ENCODE measurements around the gene SIRT4.
A peak's percentile ranks its signal among the peaks of the same experiment; 100 is the strongest.

The SIRT4 gene

DNA sequence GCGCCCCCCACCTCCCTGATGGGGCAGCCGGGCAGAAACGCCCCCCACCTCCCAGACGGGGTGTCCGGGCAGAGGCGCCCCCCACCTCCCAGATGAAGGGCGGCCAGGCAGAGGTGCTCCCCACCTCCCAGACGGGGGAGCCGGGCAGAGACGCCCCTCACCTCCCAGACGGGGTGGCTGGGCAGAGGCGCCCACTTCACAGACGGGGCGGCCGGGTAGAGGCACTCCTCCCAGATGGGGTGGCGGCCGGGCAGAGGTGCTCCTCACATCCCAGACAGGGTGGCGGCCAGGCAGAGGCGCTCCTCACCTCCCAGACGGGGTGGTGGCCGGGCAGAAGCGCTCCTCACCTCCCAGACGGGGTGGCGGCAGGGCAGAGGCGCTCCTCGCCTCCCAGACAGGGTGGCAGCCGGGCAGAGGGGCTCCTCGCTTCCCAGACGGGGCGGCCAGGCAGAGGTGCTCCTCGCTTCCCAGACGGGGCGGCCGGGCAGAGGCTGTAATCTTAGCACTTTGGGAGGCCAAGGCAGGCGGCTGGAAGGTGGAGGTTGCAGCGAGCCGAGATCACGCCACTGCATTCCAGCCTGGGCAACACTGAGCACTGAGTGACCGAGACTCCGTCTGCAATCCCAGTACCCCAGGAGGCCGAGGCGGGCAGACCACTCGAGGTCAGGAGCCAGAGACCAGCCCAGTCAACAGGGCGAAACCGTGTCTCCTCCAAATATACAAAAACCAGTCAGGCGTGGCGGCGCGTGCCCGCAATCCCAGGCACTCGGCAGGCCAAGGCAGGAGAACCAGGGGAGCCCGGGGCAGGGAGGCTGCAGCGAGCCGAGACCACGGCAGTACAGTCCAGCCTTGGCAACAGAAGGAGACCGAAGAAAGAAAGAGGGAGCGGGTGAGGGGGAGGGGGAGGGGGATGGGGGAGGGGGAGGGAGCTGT is 23.7 kb upstream of the SIRT4 start:
- DNase-seq (ENCODE audit: low read depth, low spot score), result no peak

- no peak for DNase-seq (ENCODE audit: low read depth, low spot score)
Measured at GRCh38 chr12:120283318-120283717, 18.8 kb upstream of the SIRT4 start.

- DNase-seq (ENCODE audit: low read depth, low spot score), result no peak
Measured at GRCh38 chr12:120284381-120284780, 17.7 kb upstream of the SIRT4 start.

- no peak for DNase-seq (ENCODE audit: low read depth, low spot score)
Measured at GRCh38 chr12:120286768-120287490, 15.2 kb upstream of the SIRT4 start.

DNA sequence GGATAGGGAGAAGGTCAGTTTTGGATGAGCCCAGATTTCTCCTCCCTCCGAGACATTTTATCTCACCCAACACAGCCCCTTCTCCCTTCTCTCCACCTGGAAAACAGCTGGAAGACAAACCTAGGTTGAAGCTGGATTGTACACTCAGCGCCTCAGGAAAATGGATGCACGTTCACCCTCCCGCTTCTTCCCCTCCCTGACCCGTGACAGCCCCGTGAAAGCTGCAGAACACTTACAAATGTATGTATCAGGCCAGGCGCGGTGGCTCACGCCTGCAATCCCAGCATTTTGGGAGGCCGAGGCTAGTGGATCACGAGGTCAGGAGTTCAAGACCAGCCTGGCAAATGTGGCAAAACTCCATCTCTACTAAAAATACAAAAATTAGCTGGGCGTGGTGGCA is 14.6 kb upstream of the SIRT4 start:
- DNase-seq (ENCODE audit: low read depth, low spot score), result no peak

DNA sequence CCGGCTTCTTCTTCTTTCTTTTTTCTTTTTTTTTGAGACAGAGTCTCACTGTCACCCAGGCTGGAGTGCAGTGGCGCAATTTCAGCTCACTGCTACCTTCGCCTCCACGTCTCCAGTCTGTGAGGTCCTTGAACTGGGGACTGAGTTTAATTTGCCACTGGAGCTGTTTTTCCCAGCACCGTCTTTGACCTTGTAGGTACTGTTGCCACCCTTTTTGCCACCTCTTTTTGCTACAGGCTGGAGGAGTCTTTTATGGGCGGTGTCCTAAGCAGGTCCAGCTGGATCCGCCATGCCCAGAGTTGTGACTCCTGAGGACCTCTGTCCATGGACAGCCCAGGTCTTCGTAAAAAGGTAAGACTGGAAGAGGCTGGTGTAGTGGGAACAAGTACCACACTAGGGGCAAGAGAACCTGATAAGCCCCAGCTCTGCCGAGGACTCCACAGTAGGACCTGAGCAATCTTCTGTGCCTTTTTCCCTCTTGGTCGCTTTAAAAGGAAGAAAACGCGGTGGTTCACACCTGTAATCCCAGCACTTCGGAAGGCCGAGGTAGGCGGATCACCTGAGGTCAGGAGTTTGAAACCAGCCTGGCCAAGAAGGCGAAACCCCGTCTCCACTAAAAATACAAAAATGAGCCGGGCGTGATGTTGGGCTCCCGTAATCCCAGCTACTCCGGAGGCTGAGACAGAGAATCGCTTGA is 11.4 kb upstream of the SIRT4 start:
- no peak for DNase-seq (ENCODE audit: low read depth, low spot score)

- no peak for DNase-seq (ENCODE audit: low read depth, low spot score)
Measured at GRCh38 chr12:120292411-120292660, 9.8 kb upstream of the SIRT4 start.

DNA sequence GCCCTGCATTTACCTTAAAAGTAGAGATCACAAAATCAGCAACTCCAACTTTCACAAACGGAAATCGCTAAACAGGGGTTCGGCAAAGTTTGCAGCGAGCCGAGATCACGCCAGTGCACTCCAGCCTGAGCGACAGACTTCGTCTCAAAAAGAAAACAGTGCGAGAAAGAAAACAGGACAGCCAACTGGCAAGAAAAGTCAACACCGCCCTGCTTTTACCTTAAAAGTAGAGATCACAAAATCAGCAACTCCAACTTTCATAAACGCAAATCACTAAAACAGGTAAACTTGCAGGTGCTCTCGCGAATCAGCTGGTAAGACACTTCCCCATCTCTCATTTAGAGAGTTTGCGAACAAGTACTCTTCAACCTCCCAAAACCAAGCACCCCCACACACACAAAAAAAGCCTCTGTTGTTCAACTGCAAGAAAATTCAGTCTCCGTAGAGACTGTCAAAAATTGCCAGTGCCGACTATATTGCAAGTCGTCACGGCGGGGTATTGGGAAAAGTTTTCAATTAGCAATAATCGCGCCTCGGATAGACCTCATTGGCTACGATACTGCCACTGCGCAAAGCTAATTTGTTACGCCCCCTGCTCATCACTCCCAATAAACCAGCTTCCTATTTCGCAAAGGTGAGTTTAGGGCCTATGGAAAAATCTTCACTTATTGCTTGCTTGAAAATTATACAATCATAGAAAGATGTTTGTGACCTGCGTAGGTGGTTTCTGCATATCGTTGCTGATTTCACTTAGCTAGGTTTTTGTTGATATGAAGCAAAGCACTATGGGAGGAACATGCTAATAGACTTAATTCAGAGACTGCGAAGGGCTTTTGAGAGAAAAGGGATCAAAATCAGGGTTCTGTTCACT is 9.2 kb upstream of the SIRT4 start, which contains the start of gene RNU4-1:
TSS of gene RNU4-1 (minus strand) at position 577 of the 871 bp plus-strand sequence.
- DNase-seq (ENCODE audit: low read depth, low spot score), result peak; percentile 97

DNA sequence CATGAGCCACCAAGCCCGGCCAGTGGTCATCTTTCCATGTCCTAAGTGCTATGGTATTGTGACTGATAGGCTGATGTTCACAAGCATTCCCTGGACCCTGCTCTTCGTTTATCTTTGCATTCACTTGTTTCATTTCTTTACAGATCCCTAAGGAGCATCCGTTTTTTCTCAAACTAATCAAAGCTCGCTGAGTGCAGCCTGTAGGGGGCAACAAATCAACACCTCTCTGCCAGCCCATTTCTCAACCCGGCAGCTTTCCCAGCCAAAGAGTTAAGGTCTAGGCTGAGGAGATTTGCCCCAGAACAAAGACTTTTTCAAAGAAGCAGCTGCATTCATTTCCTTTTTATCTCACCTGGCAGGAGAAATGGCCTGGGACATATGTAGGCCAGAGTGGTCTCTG is 12.1 kb downstream of the SIRT4 start:
- no peak for DNase-seq (ENCODE audit: low read depth, low spot score)

DNA sequence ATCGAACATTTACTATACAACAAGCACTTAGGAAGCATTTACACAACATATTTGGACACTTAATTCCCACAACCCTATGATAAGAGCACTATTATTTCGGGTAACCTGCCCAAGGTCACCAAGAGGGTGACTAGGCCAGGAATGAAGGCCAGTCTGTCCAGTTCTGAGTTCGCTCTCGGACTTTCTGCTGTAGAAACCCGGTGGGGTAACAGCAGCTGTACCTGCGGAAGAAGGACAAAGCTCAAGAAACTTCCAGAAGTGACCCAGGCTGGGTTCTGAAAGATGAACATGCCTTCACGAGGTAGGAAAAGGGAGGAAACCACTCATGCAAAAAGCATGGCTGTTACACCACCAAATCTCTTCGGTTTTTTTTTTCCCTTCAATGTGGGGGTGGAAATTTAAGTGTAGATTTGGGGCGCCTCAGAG is 14.7 kb downstream of the SIRT4 start:
- DNase-seq (ENCODE audit: low read depth, low spot score), result no peak

DNA sequence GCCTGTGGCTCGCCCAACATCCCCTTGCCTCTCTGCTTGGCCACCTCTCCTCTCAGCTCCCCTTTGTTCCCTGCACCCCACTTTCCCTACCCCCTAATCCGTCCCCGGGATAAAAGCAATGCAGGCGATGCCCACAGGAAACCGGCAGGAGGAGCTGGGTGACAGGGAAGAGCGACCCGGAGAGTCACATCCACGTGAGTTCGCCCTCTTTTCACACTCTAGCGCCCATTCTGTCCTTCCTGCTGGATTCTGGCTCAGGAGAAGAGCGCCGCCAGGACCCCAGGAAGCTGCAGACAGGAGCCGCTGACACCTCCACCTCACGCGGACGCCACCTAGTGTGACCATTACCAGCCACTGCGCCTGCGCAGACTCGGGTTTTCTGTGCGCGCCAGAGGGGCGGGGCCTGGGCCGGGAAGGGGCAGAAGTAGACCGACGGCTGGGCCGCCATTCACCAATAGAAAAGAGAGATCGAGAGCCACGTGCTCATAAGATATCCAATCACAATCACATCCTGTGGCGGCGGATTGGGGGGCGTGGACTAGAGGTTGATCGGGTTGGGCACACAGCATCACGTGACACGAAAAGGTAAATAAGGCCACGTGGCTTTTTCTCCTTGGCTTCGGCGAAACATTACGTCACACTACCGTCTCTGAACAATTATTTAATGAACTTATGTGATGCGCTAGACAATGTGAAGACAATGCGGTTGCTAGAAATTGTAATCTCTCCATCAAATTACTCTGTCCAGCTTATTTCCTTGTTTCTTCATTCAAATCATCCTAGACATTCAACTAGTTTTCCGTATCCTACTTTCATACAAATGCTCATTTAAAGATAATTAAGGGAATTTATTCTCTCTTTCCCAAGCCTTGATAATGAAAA is 15.3 kb downstream of the SIRT4 start:
- DNase-seq (ENCODE audit: low read depth, low spot score), result peak; percentile 96

- DNase-seq (ENCODE audit: low read depth, low spot score), result no peak
Measured at GRCh38 chr12:120321382-120322202, 19.5 kb downstream of the SIRT4 start.

DNA sequence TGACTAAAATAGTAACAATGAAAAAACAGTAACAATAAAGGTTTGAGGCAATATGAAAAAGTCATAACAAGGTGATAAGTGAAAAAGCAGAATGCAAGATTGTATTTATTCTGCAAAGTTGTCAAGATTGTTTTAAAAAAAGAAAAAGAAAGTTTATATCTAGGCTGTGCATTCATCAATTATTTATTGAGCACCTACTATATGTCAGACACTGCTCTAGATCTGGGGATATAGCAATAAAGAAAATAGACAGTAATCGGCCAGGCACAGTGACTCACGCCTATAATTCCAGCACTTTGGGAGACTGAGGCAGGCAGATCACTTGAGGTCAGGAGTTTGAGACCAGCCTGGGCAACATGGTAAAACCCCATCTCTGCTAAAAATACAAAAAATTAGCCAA is 21.7 kb downstream of the SIRT4 start:
- no peak for DNase-seq (ENCODE audit: low read depth, low spot score)

DNA sequence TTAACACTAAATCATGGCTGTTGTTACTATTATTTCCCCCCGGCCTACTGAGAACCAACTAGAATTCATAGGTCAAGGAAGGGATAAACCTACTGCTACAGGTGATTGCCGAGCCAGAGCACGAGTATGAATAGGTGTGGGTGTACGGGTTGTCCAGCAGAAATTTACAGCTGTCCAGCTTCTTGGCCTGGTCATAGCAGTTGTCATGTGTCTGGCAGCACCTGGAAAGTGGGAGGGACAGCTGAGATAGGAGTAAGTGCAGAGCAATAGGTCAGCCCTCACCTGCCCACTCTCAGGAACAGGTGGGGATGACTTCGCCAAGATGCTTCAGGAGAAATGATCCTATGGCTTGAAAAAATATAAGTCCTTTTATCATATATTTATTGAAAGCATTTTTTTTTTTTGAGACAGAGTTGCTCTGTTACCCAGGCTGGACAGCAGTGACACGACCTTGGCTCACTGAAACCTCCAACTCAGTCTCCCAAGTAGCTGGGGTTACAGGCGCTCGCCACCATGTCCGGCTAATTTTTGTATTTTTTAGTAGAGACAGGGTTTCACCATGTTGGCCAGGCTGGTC is 22.8 kb downstream of the SIRT4 start:
- DNase-seq (ENCODE audit: low read depth, low spot score), result no peak

DNA sequence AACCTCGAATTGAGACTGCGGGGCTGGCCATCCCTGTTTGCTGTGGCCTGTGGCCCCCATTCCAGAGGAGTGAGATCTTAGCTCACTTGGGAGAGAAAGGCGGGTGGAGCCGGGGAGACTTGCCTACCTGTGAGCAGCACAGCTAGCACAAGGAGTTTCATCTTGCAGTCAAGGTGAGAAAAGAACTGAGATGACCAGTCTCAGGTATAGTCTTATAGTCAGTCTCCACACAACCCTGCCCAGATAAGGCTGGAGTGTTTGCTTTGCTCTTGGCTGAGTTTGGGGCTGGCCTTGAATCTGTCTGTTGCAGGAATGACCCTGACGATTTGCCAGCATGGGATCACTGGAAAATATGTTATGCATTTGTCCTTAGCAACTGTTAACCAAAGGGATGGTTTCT is 25.5 kb downstream of the SIRT4 start, which contains the start of gene PLA2G1B:
TSS of gene PLA2G1B (minus strand) at position 187 of the 400 bp plus-strand sequence. CDS start at position 161, 26 bp downstream.
- DNase-seq (ENCODE audit: low read depth, low spot score), result no peak

DNA sequence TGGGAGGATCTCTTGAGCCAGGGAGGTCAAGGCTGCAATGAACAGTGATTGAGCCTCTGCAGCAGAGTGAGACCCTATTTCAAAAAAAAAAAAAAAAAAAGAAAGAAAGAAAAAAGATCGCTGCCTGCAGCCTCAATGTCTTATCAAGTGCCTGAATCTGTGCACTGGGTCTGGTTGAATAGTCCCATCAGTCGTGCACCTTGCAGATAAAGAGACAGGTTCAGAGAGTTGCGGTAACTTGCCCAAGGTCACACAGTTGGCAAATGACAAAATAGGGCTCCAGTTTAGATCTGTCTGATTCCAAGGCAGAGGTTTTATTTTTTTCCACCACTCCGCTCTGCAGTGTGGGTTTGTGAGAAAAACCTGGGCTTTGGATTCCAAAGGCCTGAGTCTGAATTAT is 26.1 kb downstream of the SIRT4 start:
- DNase-seq (ENCODE audit: low read depth, low spot score), result no peak

- DNase-seq (ENCODE audit: low read depth, low spot score), result no peak
Measured at GRCh38 chr12:120331390-120331789, 29.3 kb downstream of the SIRT4 start.

DNA sequence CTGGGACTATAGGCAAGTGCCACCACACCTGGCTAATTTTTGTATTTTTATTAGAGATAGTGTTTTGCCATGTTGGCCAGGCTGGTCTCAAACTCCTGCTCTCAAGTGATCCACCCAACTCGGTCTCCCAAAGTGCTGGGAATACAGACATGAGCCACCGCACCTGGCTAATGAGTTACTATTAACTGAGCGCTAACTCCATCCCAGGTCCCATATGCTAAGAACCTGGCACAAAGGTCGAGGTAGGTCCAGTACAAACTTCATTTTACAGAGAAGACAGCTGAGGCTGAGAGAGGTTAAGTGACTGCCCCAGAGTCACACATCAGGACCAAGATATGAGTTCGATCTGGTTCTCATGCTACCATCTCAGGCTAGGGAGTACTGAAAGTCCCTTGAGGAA is 29.9 kb downstream of the SIRT4 start:
- DNase-seq (ENCODE audit: low read depth, low spot score), result no peak

DNA sequence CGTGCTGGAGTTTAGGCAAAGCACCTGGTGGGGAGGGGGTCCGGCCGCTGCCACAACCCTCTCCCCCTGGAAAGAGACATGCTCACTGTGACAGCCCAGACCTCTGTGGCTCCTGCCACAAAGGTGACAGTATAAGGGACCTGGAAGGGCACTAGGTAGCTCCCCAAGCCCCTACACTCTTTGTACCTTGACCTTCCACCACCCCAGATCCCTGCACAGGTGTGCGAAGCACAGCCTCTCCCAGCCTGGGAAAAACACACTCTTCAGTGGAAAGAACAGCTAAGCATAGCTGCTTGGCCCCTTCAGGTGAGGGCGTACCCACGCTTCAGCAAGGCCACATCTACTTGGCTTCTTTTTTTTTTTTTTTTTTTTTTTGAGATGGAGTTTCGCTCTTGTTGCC is 30.4 kb downstream of the SIRT4 start:
- no peak for DNase-seq (ENCODE audit: low read depth, low spot score)
